Tibial artery (tissue), 4 donors: ENCODE data around the gene PPP6R3.

ENCODE experiments used
- DNase-seq, 2 donors: peaks; one replicate each; pipeline ENCODE4 v3.0.0-alpha.2; 2019
- H3K27ac ChIP-seq, 2 donors: fragments of 200-600 bp; sonication (generic) in 1 of 2; 1 replicate in 1 of 2; 2 replicates in 1 of 2; pipeline ENCODE4 v1.5.1; 2018 to 2019; ENCODE audit warnings: mild to moderate bottlenecking in 1 of 2
- H3K27me3 ChIP-seq, 2 donors: fragments of 200-600 bp; sonication (generic) in 1 of 2; one replicate each; pipeline versions ENCODE4 v1.5.1 to v1.6.0; 2016 to 2019
- H3K36me3 ChIP-seq, 3 donors: fragments of 200-600 bp; sonication (generic) in 2 of 3; one replicate each; pipeline ENCODE4 v1.5.1; 2016 to 2019; ENCODE audit warnings: mild to moderate bottlenecking in 2 of 3
- H3K4me1 ChIP-seq, 4 donors: fragments of 200-600 bp; sonication (generic) in 2 of 4; 1 replicate in 3 of 4; 2 replicates in 1 of 4; pipeline ENCODE4 v1.5.1; 2016 to 2019
- H3K4me3 ChIP-seq, 2 donors: fragments of 200-600 bp; sonication (generic) in 1 of 2; 1 replicate in 1 of 2; 2 replicates in 1 of 2; pipeline ENCODE4 v1.5.1; 2018 to 2019; ENCODE audit warnings: mild to moderate bottlenecking in 2 of 2
- H3K9me3 ChIP-seq, 3 donors: fragments of 200-600 bp; sonication (generic) in 1 of 3; one replicate each; pipeline ENCODE4 v1.5.1; 2016 to 2019
- CTCF ChIP-seq, 2 experiments: fragments of 200-600 bp in 1 of 2; fragments of 450-650 bp in 1 of 2; IDR thresholded peaks; one replicate each; pipeline ENCODE4 v1.5.1; 2017 to 2019; ENCODE audit warnings: antibody characterized with exemption in 2 of 2, mild to moderate bottlenecking in 1 of 2, moderate library complexity in 1 of 2
- intact Hi-C: fragments of 100-400 bp; cut with DNase I; formaldehyde crosslinking; loops from one replicate; pipeline ENCODE4 v1.15.0; 2023; ENCODE audit warnings: low total_unique reads

PPP6R3 gene

GRCh38 chr11:68518191-68518590, 57.6 kb downstream of the PPP6R3 start:
- peaks cover 0 to 6% (median 1%) of the 10 kb centered on the region in 4 donors for H3K4me1 ChIP-seq
- DNase-seq = no peak
- no peak overlapping the region for H3K27ac ChIP-seq
- intact Hi-C loops = no loop called here
- peaks cover 28 to 35% (median 32%) of the 10 kb centered on the region in 3 donors for H3K36me3 ChIP-seq
- H3K9me3 ChIP-seq = no peaks in the 10 kb centered on the region
- no peak overlapping the region for H3K4me3 ChIP-seq
- H3K27me3 ChIP-seq = no peaks in the 10 kb centered on the region
- no peak for TF ChIP-seq CTCF (IDR thresholded peaks at IDR 0.05)

- H3K4me1 ChIP-seq = peaks cover 0 to 19% (median 9%) of the 10 kb centered on the region in 4 donors
- H3K27ac ChIP-seq = no peak overlapping the region
These were observed 61.6 kb downstream of the PPP6R3 start for GRCh38 chr11:68521969-68522652.

GRCh38 chr11:68523033-68523432, 62.5 kb downstream of the PPP6R3 start:
- H3K36me3 ChIP-seq = peaks cover 35 to 65% (median 56%) of the 10 kb centered on the region in 3 donors
- H3K4me3 ChIP-seq = no peak overlapping the region
- peaks cover 0 to 17% (median 6%) of the 10 kb centered on the region in 4 donors for H3K4me1 ChIP-seq
- no peak for TF ChIP-seq CTCF (IDR thresholded peaks at IDR 0.05)
- DNase-seq = no peak
- intact Hi-C loops = no loop called here
- no peak overlapping the region for H3K27ac ChIP-seq
- H3K9me3 ChIP-seq = no peaks in the 10 kb centered on the region
- H3K27me3 ChIP-seq = no peaks in the 10 kb centered on the region

More at GRCh38 chr11:68521969-68522652, 61.6 kb downstream of the PPP6R3 start:
- Histone ChIP-seq H3K9me3 (no peaks in the 10 kb centered on the region), H3K36me3 (peaks cover 33 to 58% (median 48%) of the 10 kb centered on the region in 3 donors), H3K27me3 (no peaks in the 10 kb centered on the region), H3K4me3 (no peak overlapping the region)
- intact Hi-C loops = no loop called here
- TF ChIP-seq CTCF (IDR thresholded peaks at IDR 0.05) = no peak
- no peak for DNase-seq

- Histone ChIP-seq H3K27me3 (no peaks in the 10 kb centered on the region), H3K36me3 (peaks cover 35 to 72% (median 63%) of the 10 kb centered on the region in 3 donors), H3K27ac (no peak overlapping the region), H3K9me3 (no peaks in the 10 kb centered on the region), H3K4me1 (peaks cover 0 to 16% (median 6%) of the 10 kb centered on the region in 4 donors), H3K4me3 (no peak overlapping the region)
- intact Hi-C loops = no loop called here
- DNase-seq = no peak
- no peak for TF ChIP-seq CTCF (IDR thresholded peaks at IDR 0.05)
These were observed 63.2 kb downstream of the PPP6R3 start for GRCh38 chr11:68523743-68524142.

- peaks cover 35 to 74% (median 67%) of the 10 kb centered on the region in 3 donors for H3K36me3 ChIP-seq
- no peaks in the 10 kb centered on the region for H3K27me3 ChIP-seq
- H3K4me1 ChIP-seq = peaks cover 0 to 16% (median 6%) of the 10 kb centered on the region in 4 donors
- no peaks in the 10 kb centered on the region for H3K9me3 ChIP-seq
- TF ChIP-seq CTCF (IDR thresholded peaks at IDR 0.05) = no peak
- no peak for DNase-seq
- H3K27ac ChIP-seq = no peak overlapping the region
- no peak overlapping the region for H3K4me3 ChIP-seq
- intact Hi-C loops = no loop called here
These were observed 63.7 kb downstream of the PPP6R3 start for GRCh38 chr11:68524213-68524612.
